Effector memory CD8-positive, alpha-beta T cell (primary cell): ENCODE results near the gene TPPP3.
A peak's percentile ranks its signal among the peaks of the same experiment; 100 is the strongest.

Experiments used
- ATAC-seq: fragments of 150-1000 bp; cut with Tn5 transposase; replicated peaks from 2 replicates; pipeline ENCODE4 v1.10.0; 2021; ENCODE audit warnings: mild to moderate bottlenecking, moderate library complexity
- DNase-seq, 3 experiments: peaks; one replicate each; pipeline ENCODE4 v3.0.0; 2021
- H3K27ac Mint-ChIP-seq, 2 donors: one replicate each; pipeline ENCODE4 v1.8.0; 2022; ENCODE audit warnings: mild to moderate bottlenecking in 2 of 2, mixed read lengths in 2 of 2, moderate library complexity in 2 of 2
- H3K27me3 Mint-ChIP-seq, 2 donors: one replicate each; pipeline ENCODE4 v1.8.0; 2022; ENCODE audit warnings: mixed read lengths in 2 of 2
- H3K36me3 Mint-ChIP-seq: one replicate; pipeline ENCODE4 v1.8.0; 2022; ENCODE audit warnings: mild to moderate bottlenecking, moderate library complexity, mixed read lengths; ENCODE audit not compliant: insufficient read depth
- H3K4me1 Mint-ChIP-seq, 2 donors: one replicate each; pipeline ENCODE4 v1.8.0; 2022; ENCODE audit warnings: low read depth in 2 of 2, mixed read lengths in 2 of 2
- H3K4me3 Mint-ChIP-seq, 2 donors: one replicate each; pipeline ENCODE4 v1.8.0; 2022; ENCODE audit warnings: mild to moderate bottlenecking in 2 of 2, mixed read lengths in 2 of 2, moderate library complexity in 2 of 2
- H3K9me3 Mint-ChIP-seq, 2 donors: one replicate each; pipeline ENCODE4 v1.8.0; 2022; ENCODE audit warnings: mixed read lengths in 2 of 2

Gene TPPP3

GRCh38 chr16:67350324-67350723, 43.0 kb downstream of the TPPP3 start:
- no peak for ATAC-seq
- peaks cover 0 to under 1% of the 10 kb centered on the region in 2 donors for H3K27me3 Mint-ChIP-seq
- H3K4me3 Mint-ChIP-seq, result no peak overlapping the region
- H3K4me1 Mint-ChIP-seq, result no peaks in the 10 kb centered on the region
- DNase-seq, result no peak
- no peak overlapping the region for H3K27ac Mint-ChIP-seq
- peaks cover 3% of the 10 kb centered on the region for H3K36me3 Mint-ChIP-seq
- H3K9me3 Mint-ChIP-seq, result no peaks in the 10 kb centered on the region

GRCh38 chr16:67349172-67349571, 44.1 kb downstream of the TPPP3 start:
- DNase-seq (no peak), ATAC-seq (peak; percentile 51)

GRCh38 chr16:67346341-67346740, 47.0 kb downstream of the TPPP3 start:
- H3K27me3 Mint-ChIP-seq, result no peaks in the 10 kb centered on the region
- H3K27ac Mint-ChIP-seq, result no peak overlapping the region
- no peaks in the 10 kb centered on the region for H3K9me3 Mint-ChIP-seq
- H3K4me3 Mint-ChIP-seq, result no peak overlapping the region
- H3K36me3 Mint-ChIP-seq, result peaks cover 3% of the 10 kb centered on the region
- ATAC-seq (no peak), DNase-seq (no peak)
- H3K4me1 Mint-ChIP-seq, result no peaks in the 10 kb centered on the region

More at GRCh38 chr16:67349172-67349571, 44.1 kb downstream of the TPPP3 start:
- Mint-ChIP-seq H3K4me1 (no peaks in the 10 kb centered on the region), H3K36me3 (peaks cover 3% of the 10 kb centered on the region), H3K9me3 (no peaks in the 10 kb centered on the region), H3K27me3 (no peaks in the 10 kb centered on the region), H3K27ac (no peak overlapping the region), H3K4me3 (no peak overlapping the region)

- Mint-ChIP-seq H3K4me3 (no peak overlapping the region), H3K36me3 (peaks cover 3% of the 10 kb centered on the region), H3K27me3 (no peaks in the 10 kb centered on the region), H3K27ac (no peak overlapping the region), H3K4me1 (no peaks in the 10 kb centered on the region), H3K9me3 (no peaks in the 10 kb centered on the region)
- no peak for ATAC-seq
- DNase-seq, result no peak
Measured at GRCh38 chr16:67345401-67345800, 47.9 kb downstream of the TPPP3 start.

GRCh38 chr16:67342616-67343015, 50.7 kb downstream of the TPPP3 start:
- H3K4me1 Mint-ChIP-seq, result no peaks in the 10 kb centered on the region
- H3K27ac Mint-ChIP-seq, result no peak overlapping the region
- no peak for ATAC-seq
- H3K9me3 Mint-ChIP-seq, result no peaks in the 10 kb centered on the region
- DNase-seq, result no peak
- H3K4me3 Mint-ChIP-seq, result no peak overlapping the region
- H3K36me3 Mint-ChIP-seq, result peaks cover 3% of the 10 kb centered on the region
- H3K27me3 Mint-ChIP-seq, result no peaks in the 10 kb centered on the region

GRCh38 chr16:67341250-67341649, 52.0 kb downstream of the TPPP3 start:
- no peak for DNase-seq
- H3K9me3 Mint-ChIP-seq, result no peaks in the 10 kb centered on the region
- H3K4me3 Mint-ChIP-seq, result no peak overlapping the region
- H3K27ac Mint-ChIP-seq, result no peak overlapping the region
- no peaks in the 10 kb centered on the region for H3K4me1 Mint-ChIP-seq
- no peaks in the 10 kb centered on the region for H3K36me3 Mint-ChIP-seq
- no peak for ATAC-seq
- no peaks in the 10 kb centered on the region for H3K27me3 Mint-ChIP-seq
